CD4-positive, alpha-beta T cell treated with Interleukin-4 for 4 hours (primary cell): ENCODE measurements around the gene FBXO4.

Experiments
- DNase-seq: peaks from one replicate; pipeline ENCODE4 v3.0.0-alpha.2; 2020

Gene FBXO4

GRCh38 chr5:41924872-41925554, at the start of gene FBXO4:
FBXO4 (plus strand) TSS chr5:41925281; CDS start chr5:41925310, 29 bp downstream.
- DNase-seq: peak; percentile 86

GRCh38 chr5:41876678-41877077, 48.4 kb upstream of the FBXO4 start:
- no peak for DNase-seq

GRCh38 chr5:41877408-41877807, 47.7 kb upstream of the FBXO4 start:
- no peak for DNase-seq

GRCh38 chr5:41878173-41878572, 46.9 kb upstream of the FBXO4 start:
- no peak for DNase-seq

- DNase-seq: no peak
Measured at GRCh38 chr5:41878643-41879478, 46.2 kb upstream of the FBXO4 start.

GRCh38 chr5:41882765-41883164, 42.3 kb upstream of the FBXO4 start:
- DNase-seq: no peak

- no peak for DNase-seq
Measured at GRCh38 chr5:41883243-41883642, 41.8 kb upstream of the FBXO4 start.

- DNase-seq: no peak
Measured at GRCh38 chr5:41883936-41884335, 41.1 kb upstream of the FBXO4 start.

GRCh38 chr5:41885286-41885685, 39.8 kb upstream of the FBXO4 start:
- DNase-seq: no peak

GRCh38 chr5:41891066-41891707, 33.9 kb upstream of the FBXO4 start:
- no peak for DNase-seq

- DNase-seq: no peak
Measured at GRCh38 chr5:41892031-41892430, 33.0 kb upstream of the FBXO4 start.

- no peak for DNase-seq
Measured at GRCh38 chr5:41893074-41893851, 31.8 kb upstream of the FBXO4 start.

- no peak for DNase-seq
Measured at GRCh38 chr5:41896230-41896629, 28.9 kb upstream of the FBXO4 start.

- no peak for DNase-seq
Measured at GRCh38 chr5:41903382-41903891, 21.6 kb upstream of the FBXO4 start.

GRCh38 chr5:41903892-41904799, 20.9 kb upstream of the FBXO4 start, which contains the start of gene RIMOC1:
RIMOC1 (plus strand) TSS chr5:41904344; CDS start chr5:41904368, 24 bp downstream.
- peak; percentile 99 for DNase-seq

- DNase-seq: no peak
Measured at GRCh38 chr5:41906151-41906550, 18.9 kb upstream of the FBXO4 start.

- DNase-seq: no peak
Measured at GRCh38 chr5:41908374-41909079, 16.6 kb upstream of the FBXO4 start.

- no peak for DNase-seq
Measured at GRCh38 chr5:41918105-41918504, 7.0 kb upstream of the FBXO4 start.

GRCh38 chr5:41921166-41921565, 3.9 kb upstream of the FBXO4 start:
- no peak for DNase-seq

- no peak for DNase-seq
Measured at GRCh38 chr5:41921874-41922273, 3.2 kb upstream of the FBXO4 start.

GRCh38 chr5:41924526-41924871, 582 bp upstream of the FBXO4 start:
- no peak for DNase-seq
